AG09309 (cell line): ENCODE data around the gene SLC35G4.
"Not testable (repeated sequence)": the region's sequence is repeated elsewhere in the genome, so short reads cannot be mapped to it uniquely, and the experiment has no call there.

Source experiments
- DNase-seq: peaks from one replicate; pipeline ENCODE4 v3.0.0-alpha.2; 2010; ENCODE audit warnings: low read depth
- H3K4me3 ChIP-seq: 2 replicates; pipeline ENCODE4 v1.5.1; 2011; ENCODE audit warnings: mild to moderate bottlenecking, low read depth, low read length, moderate library complexity; ENCODE audit not compliant: control insufficient read depth
- TF ChIP-seq, protein P1 (sequence below): IDR thresholded peaks from 2 replicates; pipeline ENCODE4 v1.5.1; 2011; ENCODE audit warnings: mild to moderate bottlenecking, low read depth, low read length, inconsistent platforms; ENCODE audit not compliant: insufficient read depth, control insufficient read depth; ENCODE audit errors: missing control alignments

The SLC35G4 gene

DNA sequence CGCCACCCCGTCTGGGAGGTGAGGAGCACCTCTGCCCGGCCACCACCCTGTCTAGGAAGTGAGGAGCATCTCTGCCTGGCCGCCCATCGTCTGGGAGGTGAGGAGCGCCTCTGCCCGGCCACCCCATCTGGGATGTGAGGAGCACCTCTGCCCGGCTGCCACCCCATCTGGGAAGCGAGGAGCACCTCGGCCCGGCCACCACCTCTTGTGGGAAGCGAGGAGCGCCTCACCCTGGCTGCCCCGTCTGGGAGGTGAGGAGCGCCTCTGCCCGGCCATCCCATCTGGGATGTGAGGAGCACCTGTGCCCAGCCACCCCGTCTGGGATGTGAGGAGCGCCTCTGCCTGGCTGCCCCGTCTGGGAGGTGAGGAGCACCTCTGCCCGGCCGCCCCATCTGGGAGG, 4.6 kb downstream of the SLC35G4 start:
- DNase-seq, H3K4me3 ChIP-seq: not testable (repeated sequence)

DNA sequence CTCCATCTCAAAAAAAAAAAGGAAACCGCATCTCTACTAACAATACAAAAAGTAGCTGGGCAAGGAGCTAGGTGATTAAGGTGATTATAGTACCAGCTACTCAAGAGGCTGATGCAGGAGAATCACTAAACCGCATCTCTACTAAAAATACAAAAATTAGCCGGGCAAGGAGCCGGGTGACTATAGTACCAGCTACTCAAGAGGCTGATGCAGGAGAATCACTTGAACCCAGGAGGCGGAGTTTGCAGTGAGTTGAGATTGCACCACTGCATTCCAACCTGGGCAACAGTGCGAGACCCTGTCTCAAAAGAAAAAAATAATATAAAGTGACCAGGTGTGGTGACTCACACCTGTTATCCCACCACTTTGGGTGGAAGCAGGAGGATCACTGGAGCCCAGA, 5.6 kb downstream of the SLC35G4 start:
- H3K4me3 ChIP-seq, DNase-seq: not testable (repeated sequence)

DNA sequence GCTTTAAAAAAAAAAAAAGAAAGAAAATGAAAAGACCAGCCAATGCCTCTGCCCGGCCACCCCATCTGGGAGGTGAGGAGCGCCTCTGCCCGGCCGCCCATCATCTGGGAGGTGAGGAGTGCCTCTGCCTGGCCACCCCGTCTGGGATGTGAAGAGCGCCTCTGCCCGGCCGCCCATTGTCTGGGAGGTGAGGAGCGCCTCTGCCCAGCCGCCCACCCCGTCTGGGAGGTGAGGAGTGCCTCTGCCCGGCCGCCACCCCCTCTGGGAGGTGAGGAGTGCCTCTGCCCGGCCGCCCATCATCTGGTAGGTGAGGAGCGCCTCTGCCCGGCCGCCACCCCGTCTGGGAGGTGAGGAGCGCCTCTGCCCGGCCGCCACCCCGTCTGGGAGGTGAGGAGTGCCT, 37.9 kb downstream of the SLC35G4 start:
- not testable (repeated sequence) for DNase-seq, H3K4me3 ChIP-seq

DNA sequence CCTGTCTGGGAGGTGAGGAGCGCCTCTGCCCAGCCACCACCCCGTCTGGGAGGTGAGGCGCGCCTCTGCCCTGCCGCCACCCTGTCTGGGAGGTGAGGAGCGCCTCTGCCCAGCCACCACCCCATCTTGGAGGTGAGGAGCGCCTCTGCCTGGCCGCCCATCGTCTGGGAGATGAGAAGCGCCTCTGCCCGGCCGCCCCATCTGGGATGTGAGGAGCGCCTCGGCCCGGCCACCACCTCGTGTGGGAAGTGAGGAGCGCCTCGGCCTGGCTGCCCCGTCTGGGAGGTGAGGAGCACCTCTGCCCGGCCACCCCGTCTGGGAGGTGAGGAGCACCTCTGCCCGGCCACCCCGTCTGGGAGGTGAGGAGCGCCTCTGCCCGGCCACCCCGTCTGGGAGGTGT, 38.4 kb downstream of the SLC35G4 start:
- DNase-seq, H3K4me3 ChIP-seq: not testable (repeated sequence)

DNA sequence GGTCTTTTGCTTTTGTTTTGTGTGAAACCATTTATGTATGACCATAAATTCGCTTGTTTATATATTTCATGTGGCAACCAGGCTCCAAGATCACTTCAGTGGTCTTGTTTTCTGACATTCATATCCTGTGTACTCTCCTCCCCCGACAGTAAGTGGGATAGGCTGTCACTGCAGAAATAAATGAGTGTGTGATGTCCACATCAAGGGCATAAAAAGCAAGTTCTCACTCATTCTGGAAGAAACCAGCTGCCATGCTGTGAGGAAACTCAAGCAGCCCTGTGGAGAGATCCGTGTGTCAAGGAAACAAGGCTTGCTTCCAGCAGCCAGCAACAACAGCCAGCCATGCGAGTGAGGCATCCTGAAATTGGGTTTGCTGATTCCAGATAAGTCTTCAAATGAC, 40.4 kb downstream of the SLC35G4 start:
- no peak for DNase-seq
- TF ChIP-seq, protein P1, sequence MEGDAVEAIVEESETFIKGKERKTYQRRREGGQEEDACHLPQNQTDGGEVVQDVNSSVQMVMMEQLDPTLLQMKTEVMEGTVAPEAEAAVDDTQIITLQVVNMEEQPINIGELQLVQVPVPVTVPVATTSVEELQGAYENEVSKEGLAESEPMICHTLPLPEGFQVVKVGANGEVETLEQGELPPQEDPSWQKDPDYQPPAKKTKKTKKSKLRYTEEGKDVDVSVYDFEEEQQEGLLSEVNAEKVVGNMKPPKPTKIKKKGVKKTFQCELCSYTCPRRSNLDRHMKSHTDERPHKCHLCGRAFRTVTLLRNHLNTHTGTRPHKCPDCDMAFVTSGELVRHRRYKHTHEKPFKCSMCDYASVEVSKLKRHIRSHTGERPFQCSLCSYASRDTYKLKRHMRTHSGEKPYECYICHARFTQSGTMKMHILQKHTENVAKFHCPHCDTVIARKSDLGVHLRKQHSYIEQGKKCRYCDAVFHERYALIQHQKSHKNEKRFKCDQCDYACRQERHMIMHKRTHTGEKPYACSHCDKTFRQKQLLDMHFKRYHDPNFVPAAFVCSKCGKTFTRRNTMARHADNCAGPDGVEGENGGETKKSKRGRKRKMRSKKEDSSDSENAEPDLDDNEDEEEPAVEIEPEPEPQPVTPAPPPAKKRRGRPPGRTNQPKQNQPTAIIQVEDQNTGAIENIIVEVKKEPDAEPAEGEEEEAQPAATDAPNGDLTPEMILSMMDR = no peak
- no peak overlapping the region for H3K4me3 ChIP-seq

DNA sequence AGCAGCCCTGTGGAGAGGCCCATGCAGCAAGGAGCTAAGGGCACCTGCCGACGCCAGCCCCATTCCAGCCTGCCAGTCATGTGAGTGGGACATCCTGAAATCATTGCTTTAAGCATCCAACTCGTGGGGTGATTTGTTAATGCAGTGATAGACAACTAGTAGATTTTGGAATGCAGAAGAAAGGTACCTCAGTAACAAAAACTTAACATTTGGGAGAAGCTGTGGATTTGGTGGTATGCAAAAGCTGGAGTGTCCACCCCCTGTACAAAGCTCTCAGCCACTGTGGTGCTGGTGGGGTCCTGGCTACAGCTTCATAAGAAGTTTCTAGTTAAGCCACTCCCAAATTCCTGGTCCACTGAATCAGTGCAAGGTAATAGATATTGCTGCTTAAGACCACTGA, 42.5 kb downstream of the SLC35G4 start:
- DNase-seq = no peak
- no peak overlapping the region for H3K4me3 ChIP-seq
- TF ChIP-seq, protein P1 = no peak

DNA sequence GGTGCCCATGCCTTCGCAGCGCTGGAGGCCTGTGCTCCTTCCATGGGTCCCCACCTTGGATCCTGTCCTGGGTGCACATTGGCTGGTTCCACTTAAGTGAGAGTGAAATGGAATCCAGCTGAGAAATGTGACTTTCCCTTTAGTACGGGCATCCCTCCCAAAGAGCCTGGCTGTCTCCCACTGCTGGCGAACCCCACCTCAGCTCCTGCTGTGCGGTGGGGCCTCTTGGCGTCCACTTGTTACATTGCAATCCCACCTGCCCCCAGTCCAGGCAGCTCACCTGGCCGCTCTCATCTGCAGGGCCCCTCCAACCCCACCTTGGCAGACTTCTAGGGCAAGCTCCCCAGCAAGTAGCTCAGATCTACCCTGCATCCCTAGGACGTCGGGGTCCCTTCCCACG, 44.1 kb downstream of the SLC35G4 start:
- TF ChIP-seq, protein P1 = no peak
- no peak for DNase-seq
- H3K4me3 ChIP-seq = no peak overlapping the region

DNA sequence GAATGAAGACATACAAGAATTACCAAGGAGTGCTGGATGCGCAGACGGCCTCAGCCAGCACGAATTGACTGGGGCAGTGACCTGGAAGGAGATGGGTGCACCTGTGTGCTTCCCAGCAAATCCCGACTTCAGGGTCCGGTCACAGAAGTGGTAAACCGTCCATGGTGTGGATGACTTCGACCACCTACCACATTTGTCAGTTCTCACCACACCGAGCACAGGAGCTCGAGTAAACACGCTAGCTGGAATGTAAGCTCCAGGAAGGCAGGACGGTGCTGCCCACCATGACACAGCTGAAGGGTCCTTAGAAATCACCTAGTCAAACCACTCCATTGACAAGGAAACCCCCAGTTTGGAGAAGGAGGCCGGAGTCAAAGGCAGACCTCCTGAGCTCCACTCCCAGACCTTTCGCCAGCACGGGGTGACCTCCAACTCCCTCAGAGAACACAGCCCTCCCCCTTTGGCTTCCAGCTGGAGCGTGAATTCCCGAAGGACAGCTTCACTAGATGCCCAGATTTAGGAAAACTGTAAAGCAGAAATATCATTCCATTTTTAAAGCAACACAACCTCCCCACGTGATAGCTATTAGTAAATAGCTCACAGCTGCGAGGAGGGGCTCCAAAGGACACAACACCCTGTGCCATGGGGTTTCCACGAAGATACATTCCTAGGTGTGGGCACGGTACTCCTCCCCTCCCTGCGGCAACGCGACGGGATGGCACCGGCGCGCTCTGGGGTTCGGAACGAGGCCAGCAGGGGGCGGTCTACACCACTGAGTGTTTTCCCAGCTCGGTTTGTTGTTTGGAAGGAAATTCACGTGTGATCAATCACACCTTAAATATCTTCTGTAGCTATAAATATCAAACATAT, 45.6 kb downstream of the SLC35G4 start:
- H3K4me3 ChIP-seq = no peak overlapping the region
- no peak for DNase-seq
- TF ChIP-seq, protein P1 = peak; percentile 75

DNA sequence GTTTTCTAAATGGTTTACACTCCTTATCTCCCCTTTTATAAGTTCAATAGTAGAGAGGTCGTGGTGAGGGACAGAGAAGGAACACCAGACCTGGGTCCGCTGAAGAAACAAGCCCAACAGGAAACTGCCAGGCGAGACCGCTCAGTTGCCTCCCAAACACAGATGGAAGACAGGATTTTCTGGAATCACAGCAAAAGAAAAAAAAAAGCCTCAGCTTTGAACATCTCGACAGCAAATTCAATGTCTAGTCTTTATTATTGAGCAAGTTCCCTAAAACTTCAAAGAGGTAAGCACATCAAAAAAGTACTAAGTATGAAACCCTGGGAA, 46.2 kb downstream of the SLC35G4 start:
- no peak for DNase-seq
- no peak overlapping the region for H3K4me3 ChIP-seq
- TF ChIP-seq, protein P1 = no peak
